H9 (cell line): ENCODE results near the gene MYO1C. TPM values are rescaled to one million over a fixed set of nuclear protein-coding genes. Genes with fewer than 3 reads are reported as not detected.

Source experiments
- DNase-seq: peaks from one replicate; pipeline ENCODE4 v3.0.0-alpha.2; 2017
- H2AFZ ChIP-seq: one replicate; pipeline ENCODE4 v1.6.1; 2013; ENCODE audit warnings: mild to moderate bottlenecking, low read length, control low read depth, moderate library complexity
- H2AK5ac ChIP-seq: 2 replicates; pipeline ENCODE4 v1.6.1; 2013; ENCODE audit warnings: low read length, control low read depth, mixed read lengths; ENCODE audit not compliant: insufficient read length
- H2BK120ac ChIP-seq: one replicate; pipeline ENCODE4 v1.6.1; 2013; ENCODE audit warnings: low read depth, mild to moderate bottlenecking, low read length, control low read depth, inconsistent platforms; ENCODE audit not compliant: poor library complexity, severe bottlenecking
- H2BK12ac ChIP-seq: 2 replicates; pipeline ENCODE4 v1.6.1; 2013; ENCODE audit warnings: low read length, control low read depth, mixed read lengths, low read depth; ENCODE audit not compliant: insufficient read length
- H2BK15ac ChIP-seq: 2 replicates; pipeline ENCODE4 v1.6.1; 2013; ENCODE audit warnings: low read depth, low read length, control low read depth
- H2BK20ac ChIP-seq: one replicate; pipeline ENCODE4 v1.6.1; 2013; ENCODE audit warnings: low read depth, mild to moderate bottlenecking, low read length, control low read depth, inconsistent platforms; ENCODE audit not compliant: poor library complexity, severe bottlenecking
- H2BK5ac ChIP-seq: 2 replicates; pipeline ENCODE4 v1.6.1; 2013; ENCODE audit warnings: low read length, control low read depth, mixed read lengths; ENCODE audit not compliant: insufficient read length
- H3K14ac ChIP-seq: 2 replicates; pipeline ENCODE4 v1.6.1; 2013; ENCODE audit warnings: low read length, control low read depth; ENCODE audit not compliant: insufficient read depth
- H3K18ac ChIP-seq: 2 replicates; pipeline ENCODE4 v1.6.1; 2013; ENCODE audit warnings: low read depth, mild to moderate bottlenecking, mixed read lengths, low read length, control low read depth; ENCODE audit not compliant: insufficient read length
- H3K23ac ChIP-seq: 2 replicates; pipeline ENCODE4 v1.6.1; 2013; ENCODE audit warnings: low read length, control low read depth, mixed read lengths, low read depth; ENCODE audit not compliant: insufficient read length
- H3K23me2 ChIP-seq: 2 replicates; pipeline ENCODE4 v1.6.1; 2013; ENCODE audit warnings: low read depth, mild to moderate bottlenecking, mixed read lengths, low read length, control low read depth; ENCODE audit not compliant: insufficient read length, poor library complexity, severe bottlenecking
- H3K27ac ChIP-seq: 2 replicates; pipeline ENCODE4 v1.5.1; 2013; ENCODE audit warnings: low read length, control low read depth, mixed read lengths, low read depth; ENCODE audit not compliant: insufficient read length
- H3K27me3 ChIP-seq: 2 replicates; pipeline ENCODE4 v1.6.1; 2013; ENCODE audit warnings: low read length, control low read depth, inconsistent platforms; ENCODE audit not compliant: insufficient read depth
- H3K4ac ChIP-seq: 2 replicates; pipeline ENCODE4 v1.6.1; 2013; ENCODE audit warnings: low read depth, mild to moderate bottlenecking, control low read depth, inconsistent platforms, low read length, moderate library complexity
- H3K4me1 ChIP-seq: 2 replicates; pipeline ENCODE4 v1.6.1; 2013; ENCODE audit warnings: low read length, control low read depth, inconsistent platforms; ENCODE audit not compliant: insufficient read depth
- H3K4me2 ChIP-seq: 2 replicates; pipeline ENCODE4 v1.6.1; 2013; ENCODE audit warnings: low read length, control low read depth, mixed read lengths; ENCODE audit not compliant: insufficient read length, insufficient read depth
- H3K56ac ChIP-seq: 2 replicates; pipeline ENCODE4 v1.6.1; 2013; ENCODE audit warnings: low read depth, mild to moderate bottlenecking, mixed read lengths, low read length, control low read depth; ENCODE audit not compliant: insufficient read length
- H3K79me1 ChIP-seq: 2 replicates; pipeline ENCODE4 v1.6.1; 2013; ENCODE audit warnings: low read depth, mild to moderate bottlenecking, moderate library complexity, low read length, control low read depth, inconsistent platforms; ENCODE audit not compliant: insufficient read depth, poor library complexity, severe bottlenecking
- H3K79me2 ChIP-seq: 2 replicates; pipeline ENCODE4 v1.6.1; 2013; ENCODE audit warnings: low read length, control low read depth, inconsistent platforms; ENCODE audit not compliant: insufficient read depth
- H3K9ac ChIP-seq: 2 replicates; pipeline ENCODE4 v1.6.1; 2013; ENCODE audit warnings: low read length, control low read depth, mixed read lengths; ENCODE audit not compliant: insufficient read length; ENCODE audit errors: extremely low read depth
- H3K9me3 ChIP-seq: one replicate; pipeline ENCODE4 v1.6.1; 2013; ENCODE audit warnings: low read depth, low read length, inconsistent platforms; ENCODE audit not compliant: control insufficient read depth
- H3T11ph ChIP-seq: one replicate; pipeline ENCODE4 v1.6.1; 2013; ENCODE audit warnings: mild to moderate bottlenecking, low read length, control low read depth, inconsistent platforms
- H4K20me1 ChIP-seq: one replicate; pipeline ENCODE4 v1.6.1; 2013; ENCODE audit not compliant: control insufficient read depth, insufficient read length, insufficient read depth
- H4K5ac ChIP-seq: 2 replicates; pipeline ENCODE4 v1.6.1; 2013; ENCODE audit warnings: low read depth, mild to moderate bottlenecking, mixed read lengths, low read length, control low read depth; ENCODE audit not compliant: insufficient read length
- H4K8ac ChIP-seq: replicated peaks from 2 replicates; pipeline ENCODE4 v1.6.1; 2013; ENCODE audit warnings: low read length, control low read depth, mixed read lengths, low read depth; ENCODE audit not compliant: insufficient read length
- H4K91ac ChIP-seq: 2 replicates; pipeline ENCODE4 v1.6.1; 2013; ENCODE audit warnings: low read depth, mild to moderate bottlenecking, moderate library complexity, mixed read lengths, low read length, control low read depth; ENCODE audit not compliant: insufficient read length
- H3K27ac Mint-ChIP-seq, 3 experiments: 2 replicates in 2 of 3; 3 replicates in 1 of 3; pipeline ENCODE4 v1.8.0; 2020 to 2021; ENCODE audit warnings: mixed read lengths in 3 of 3, mild to moderate bottlenecking in 1 of 3, moderate library complexity in 1 of 3
- H3K27me3 Mint-ChIP-seq: 2 replicates; pipeline ENCODE4 v1.8.0; 2021; ENCODE audit warnings: low read depth, mild to moderate bottlenecking, moderate library complexity, mixed read lengths
- H3K36me3 Mint-ChIP-seq, 3 experiments: 2 replicates in 2 of 3; 3 replicates in 1 of 3; pipeline ENCODE4 v1.8.0; 2020 to 2021; ENCODE audit warnings: low read depth in 3 of 3, mixed read lengths in 3 of 3; ENCODE audit not compliant: insufficient read depth in 1 of 3
- H3K4me1 Mint-ChIP-seq, 2 experiments: 2 replicates each; pipeline ENCODE4 v1.8.0; 2020; ENCODE audit warnings: mixed read lengths in 2 of 2
- H3K4me3 Mint-ChIP-seq, 2 experiments: 2 replicates in 1 of 2; 3 replicates in 1 of 2; pipeline ENCODE4 v1.8.0; 2020 to 2021; ENCODE audit warnings: mild to moderate bottlenecking in 2 of 2, mixed read lengths in 2 of 2, moderate library complexity in 1 of 2
- H3K9me3 Mint-ChIP-seq, 2 experiments: 2 replicates in 1 of 2; 3 replicates in 1 of 2; pipeline ENCODE4 v1.8.0; 2020; ENCODE audit warnings: mild to moderate bottlenecking in 2 of 2, mixed read lengths in 2 of 2, moderate library complexity in 1 of 2
- WGBS: extraction: QIAGEN DNeasy Blood & Tissue Kit; methylation state at CpG from one replicate; pipeline ENCODE4 v1.1.7; 2013; ENCODE audit warnings: missing lambda C conversion rate, low lambda C conversion rate, mixed read lengths; ENCODE audit not compliant: insufficient read length; ENCODE audit errors: extremely low coverage; 5-methylcytosine and 5-hydroxymethylcytosine counted together
- total RNA-seq: library from RNA; stranded (reverse); gene quantifications from 2 replicates; pipeline ENCODE4 v1.2.1, GENCODE V29; 2021
- TF ChIP-seq, protein P1 (sequence below): fragments of 200-600 bp; sonication (generic); conservative IDR thresholded peaks from 3 replicates; pipeline ENCODE4 v1.8.0; 2021; ENCODE audit warnings: antibody characterized with exemption, mild to moderate bottlenecking

MYO1C gene
- total RNA-seq, 1 experiment from 2014 or later: 86.5 TPM

DNA sequence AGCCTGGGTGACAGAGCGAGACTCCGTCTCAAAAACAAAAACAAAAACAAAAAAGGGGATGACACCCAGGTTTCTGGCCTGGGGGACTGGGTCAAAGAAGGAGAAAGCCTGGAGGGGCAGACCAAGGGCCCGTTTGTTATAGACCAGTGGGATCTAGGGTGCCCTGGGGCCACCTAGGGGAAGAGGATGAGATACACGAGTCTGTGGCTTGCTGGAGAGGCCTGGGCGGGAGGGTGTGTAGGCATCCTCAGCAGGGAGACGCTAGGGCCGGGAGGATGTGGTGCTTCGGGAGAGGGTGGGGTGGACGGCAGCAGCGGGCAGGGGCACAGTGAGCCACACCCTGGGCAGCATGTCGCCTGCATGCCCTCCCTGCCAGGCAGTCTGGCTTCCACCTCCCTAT is 19.3 kb downstream of the MYO1C start:
- Histone ChIP-seq H3K14ac (no peak overlapping the region), H3K79me2 (no peaks in the 10 kb centered on the region), H3K23ac (no peak overlapping the region), H3K4ac (no peak overlapping the region), H3K9me3 (no peaks in the 10 kb centered on the region), H3K56ac (no peak overlapping the region), H3K79me1 (no peaks in the 10 kb centered on the region), H3K27me3 (no peaks in the 10 kb centered on the region), H2BK20ac (no peak overlapping the region), H2BK120ac (no peak overlapping the region), H2BK12ac (no peak overlapping the region), H3K23me2 (no peaks in the 10 kb centered on the region), H3K18ac (no peak overlapping the region), H4K91ac (no peak overlapping the region), H2BK15ac (no peak overlapping the region), H4K5ac (no peak overlapping the region), H3K4me2 (no peak overlapping the region), H2AFZ (no peak overlapping the region), H3K4me1 (no peaks in the 10 kb centered on the region), H2AK5ac (no peak overlapping the region), H3K27ac (no peak overlapping the region), H4K8ac (no peak overlapping the region), H3K9ac (no peak overlapping the region), H2BK5ac (no peak overlapping the region), H3T11ph (no peak overlapping the region), H4K20me1 (no peaks in the 10 kb centered on the region)
- no peaks in the 10 kb centered on the region for H3K27me3 Mint-ChIP-seq
- H3K4me3 Mint-ChIP-seq: peak overlapping the region in 1 of 2 experiments; percentile 20; a peak in 1 of 5 replicates
- 0 out of 7 replicates have a peak overlapping the region, but pooled peaks of 1 of the 3 experiments have one; percentile 39 for H3K27ac Mint-ChIP-seq
- DNase-seq: peak; percentile 67
- WGBS: no CpG with 5 or more reads among the region's 11 CpGs
- TF ChIP-seq, protein P1, sequence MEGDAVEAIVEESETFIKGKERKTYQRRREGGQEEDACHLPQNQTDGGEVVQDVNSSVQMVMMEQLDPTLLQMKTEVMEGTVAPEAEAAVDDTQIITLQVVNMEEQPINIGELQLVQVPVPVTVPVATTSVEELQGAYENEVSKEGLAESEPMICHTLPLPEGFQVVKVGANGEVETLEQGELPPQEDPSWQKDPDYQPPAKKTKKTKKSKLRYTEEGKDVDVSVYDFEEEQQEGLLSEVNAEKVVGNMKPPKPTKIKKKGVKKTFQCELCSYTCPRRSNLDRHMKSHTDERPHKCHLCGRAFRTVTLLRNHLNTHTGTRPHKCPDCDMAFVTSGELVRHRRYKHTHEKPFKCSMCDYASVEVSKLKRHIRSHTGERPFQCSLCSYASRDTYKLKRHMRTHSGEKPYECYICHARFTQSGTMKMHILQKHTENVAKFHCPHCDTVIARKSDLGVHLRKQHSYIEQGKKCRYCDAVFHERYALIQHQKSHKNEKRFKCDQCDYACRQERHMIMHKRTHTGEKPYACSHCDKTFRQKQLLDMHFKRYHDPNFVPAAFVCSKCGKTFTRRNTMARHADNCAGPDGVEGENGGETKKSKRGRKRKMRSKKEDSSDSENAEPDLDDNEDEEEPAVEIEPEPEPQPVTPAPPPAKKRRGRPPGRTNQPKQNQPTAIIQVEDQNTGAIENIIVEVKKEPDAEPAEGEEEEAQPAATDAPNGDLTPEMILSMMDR: peak; percentile 36; the same call in 2 of the 3 replicates
- no peaks in the 10 kb centered on the region for H3K9me3 Mint-ChIP-seq
- H3K36me3 Mint-ChIP-seq: peaks cover 10 to 67% (median 39%) of the 10 kb centered on the region in 3 experiments; a peak in 6 of 7 replicates
- H3K4me1 Mint-ChIP-seq: peaks cover 0 to 21% of the 10 kb centered on the region in 2 experiments; a peak in 2 of 4 replicates
